ENCODE measurements around the gene APOL3. TPM values are rescaled to one million over a fixed set of nuclear protein-coding genes. Genes with fewer than 3 reads are reported as not detected.
"Not testable (repeated sequence)": the region's sequence is repeated elsewhere in the genome, so short reads cannot be mapped to it uniquely, and the experiment has no call there.

APOL3 gene
- total RNA-seq, 1 donor, result 10.4 TPM

- H3K4me3 ChIP-seq (ENCODE audit: low read depth, low read length), result no peak overlapping the region
- no peak for TF ChIP-seq CTCF (IDR thresholded peaks at IDR 0.05; ENCODE audit: insufficient read depth, low read depth, low read length)
- DNase-seq (ENCODE audit: low read depth), result peak; percentile 42
These were observed 30.7 kb upstream of the APOL3 start for GRCh38 chr22:36191106-36191836.

- H3K4me3 ChIP-seq (ENCODE audit: low read depth, low read length); DNase-seq (ENCODE audit: low read depth): not testable (repeated sequence)
These were observed 27.3 kb upstream of the APOL3 start for GRCh38 chr22:36187862-36188261.

GRCh38 chr22:36185828-36186624, 25.5 kb upstream of the APOL3 start:
- no peak for TF ChIP-seq CTCF (IDR thresholded peaks at IDR 0.05; ENCODE audit: insufficient read depth, low read depth, low read length)
- DNase-seq (ENCODE audit: low read depth), result no peak
- no peak overlapping the region for H3K4me3 ChIP-seq (ENCODE audit: low read depth, low read length)

- DNase-seq (ENCODE audit: low read depth), result no peak
- no peak for TF ChIP-seq CTCF (IDR thresholded peaks at IDR 0.05; ENCODE audit: insufficient read depth, low read depth, low read length)
- no peak overlapping the region for H3K4me3 ChIP-seq (ENCODE audit: low read depth, low read length)
These were observed 24.0 kb upstream of the APOL3 start for GRCh38 chr22:36184433-36185025.

- DNase-seq (ENCODE audit: low read depth), result no peak
- H3K4me3 ChIP-seq (ENCODE audit: low read depth, low read length), result no peak overlapping the region
- no peak for TF ChIP-seq CTCF (IDR thresholded peaks at IDR 0.05; ENCODE audit: insufficient read depth, low read depth, low read length)
These were observed 22.9 kb upstream of the APOL3 start for GRCh38 chr22:36183446-36183845.

GRCh38 chr22:36182857-36183256, 22.3 kb upstream of the APOL3 start:
- no peak for TF ChIP-seq CTCF (IDR thresholded peaks at IDR 0.05; ENCODE audit: insufficient read depth, low read depth, low read length)
- no peak for DNase-seq (ENCODE audit: low read depth)
- no peak overlapping the region for H3K4me3 ChIP-seq (ENCODE audit: low read depth, low read length)

GRCh38 chr22:36182056-36182455, 21.5 kb upstream of the APOL3 start:
- TF ChIP-seq CTCF (IDR thresholded peaks at IDR 0.05; ENCODE audit: insufficient read depth, low read depth, low read length), result no peak
- DNase-seq (ENCODE audit: low read depth), result no peak
- H3K4me3 ChIP-seq (ENCODE audit: low read depth, low read length), result no peak overlapping the region
